SK-N-SH (cell line): ENCODE measurements around the gene SPRY1. TPM values are rescaled to one million over a fixed set of nuclear protein-coding genes. Genes with fewer than 3 reads are reported as not detected.

ENCODE experiments used
- CTCF ChIA-PET: fragments of 300-600, 350-600 bp; formaldehyde crosslinking; extraction: SDS; loops from one replicate; lab custom pipeline; 2021; lab: Yijun Ruan, JAX
- POLR2A ChIA-PET: fragments of 350-600 bp; sonication (Branson Sonifier 250); formaldehyde crosslinking; extraction: SDS; loops from one replicate; lab custom pipeline; 2020; ENCODE audit warnings: antibody characterized with exemption, inconsistent platforms; lab: Yijun Ruan, JAX
- DNase-seq: peaks from one replicate; pipeline ENCODE4 v3.0.0; 2012
- H2AFZ ChIP-seq: fragments of 200-600 bp; sonication (generic); 2 replicates; pipeline ENCODE4 v1.8.1; 2016; ENCODE audit warnings: antibody characterized with exemption, mild to moderate bottlenecking, low read depth
- H3F3A ChIP-seq: fragments of 200-600 bp; sonication (generic); replicated peaks from 2 replicates; pipeline ENCODE3; 2016; ENCODE audit warnings: antibody characterized with exemption, mild to moderate bottlenecking; ENCODE audit not compliant: insufficient read depth
- H3K27ac ChIP-seq, 2 experiments: fragments of 200-500 bp in 1 of 2; fragments of 200-600 bp in 1 of 2; sonication (Bioruptor generic) in 1 of 2; sonication (generic), shearing (Covaris generic) in 1 of 2; 2 replicates each; pipeline versions ENCODE4 v1.5.1 to v1.6.1; 2014 to 2016; ENCODE audit warnings: low read depth in 2 of 2, inconsistent platforms in 1 of 2, low read length in 1 of 2, mild to moderate bottlenecking in 1 of 2, mixed read lengths in 1 of 2
- H3K27me3 ChIP-seq: fragments of 200-600 bp; sonication (generic), shearing (Covaris generic); 2 replicates; pipeline ENCODE4 v1.6.1; 2016; ENCODE audit warnings: mixed run types; ENCODE audit not compliant: insufficient read depth
- H3K36me3 ChIP-seq, 2 experiments: fragments of 200-500 bp in 1 of 2; fragments of 200-600 bp in 1 of 2; sonication (Bioruptor generic) in 1 of 2; sonication (generic) in 1 of 2; replicated peaks in 1 of 2; 2 replicates each; pipeline versions ENCODE3 to v1.5.1; 2014 to 2016; ENCODE audit warnings: low read length in 1 of 2, mild to moderate bottlenecking in 1 of 2; ENCODE audit not compliant: insufficient read depth in 2 of 2, control insufficient read depth in 1 of 2
- H3K4me1 ChIP-seq, 2 experiments: fragments of 200-500 bp in 1 of 2; fragments of 200-600 bp in 1 of 2; sonication (Bioruptor generic) in 1 of 2; sonication (generic), shearing (Covaris generic) in 1 of 2; 2 replicates each; pipeline versions ENCODE4 v1.5.1 to v1.6.1; 2014 to 2016; ENCODE audit warnings: low read depth in 1 of 2, low read length in 1 of 2, mixed run types in 1 of 2; ENCODE audit not compliant: insufficient read depth in 2 of 2, control insufficient read depth in 1 of 2
- H3K4me2 ChIP-seq: fragments of 200-600 bp; sonication (generic), shearing (Covaris generic); 2 replicates; pipeline ENCODE4 v1.6.1; 2017; ENCODE audit warnings: mixed run types
- H3K4me3 ChIP-seq, 2 experiments: fragments of 200-500 bp in 1 of 2; fragments of 200-600 bp in 1 of 2; sonication (Bioruptor generic) in 1 of 2; sonication (generic), shearing (Covaris generic) in 1 of 2; 2 replicates each; pipeline versions ENCODE4 v1.5.1 to v1.8.1; 2014 to 2016; ENCODE audit warnings: low read depth in 2 of 2, inconsistent platforms in 1 of 2, low read length in 1 of 2, mild to moderate bottlenecking in 1 of 2, mixed read lengths in 1 of 2, moderate library complexity in 1 of 2
- H3K79me2 ChIP-seq: fragments of 200-600 bp; sonication (generic); 2 replicates; pipeline ENCODE4 v1.8.1; 2017; ENCODE audit warnings: mild to moderate bottlenecking; ENCODE audit not compliant: insufficient read depth
- H3K9ac ChIP-seq: fragments of 200-600 bp; sonication (generic); 2 replicates; pipeline ENCODE4 v1.6.1; 2017; ENCODE audit warnings: mixed run types
- H3K9me2 ChIP-seq: fragments of 200-600 bp; sonication (generic); 2 replicates; pipeline ENCODE4 v1.6.1; 2017; ENCODE audit warnings: mixed run types
- H3K9me3 ChIP-seq: fragments of 200-600 bp; sonication (generic); 2 replicates; pipeline ENCODE4 v1.6.1; 2017; ENCODE audit warnings: mixed run types, mild to moderate bottlenecking, moderate library complexity
- H4K20me1 ChIP-seq: fragments of 200-600 bp; sonication (generic); 2 replicates; pipeline ENCODE4 v1.6.1; 2017; ENCODE audit warnings: mild to moderate bottlenecking, mixed run types; ENCODE audit not compliant: insufficient read depth
- CTCF ChIP-seq: fragments of 200-600 bp; sonication (generic); IDR thresholded peaks from 2 replicates; pipeline ENCODE4 v1.6.1; 2017; ENCODE audit warnings: antibody characterized with exemption, mild to moderate bottlenecking, moderate library complexity
- ELF1 ChIP-seq: IDR thresholded peaks from 2 replicates; pipeline ENCODE4 v1.4.0; 2012
- EP300 ChIP-seq, 2 experiments: IDR thresholded peaks; 2 replicates each; pipeline versions ENCODE4 v1.4.0 to v1.6.1; 2012; ENCODE audit warnings: borderline replicate concordance in 1 of 2, low read depth in 1 of 2, low read length in 1 of 2
- FOXM1 ChIP-seq: IDR thresholded peaks from 2 replicates; pipeline ENCODE4 v1.4.0; 2012; ENCODE audit warnings: low read depth, mild to moderate bottlenecking
- GABPA ChIP-seq: IDR thresholded peaks from 2 replicates; pipeline ENCODE4 v1.4.0; 2012; ENCODE audit warnings: low read depth, mild to moderate bottlenecking
- IRF3 ChIP-seq: fragments of 150-350 bp; IDR thresholded peaks from 2 replicates; pipeline ENCODE4 v1.6.1; 2016; ENCODE audit warnings: mild to moderate bottlenecking, low read depth, low read length
- JUND ChIP-seq: IDR thresholded peaks from 2 replicates; pipeline ENCODE4 v1.4.0; 2012
- MAX ChIP-seq: IDR thresholded peaks from 2 replicates; pipeline ENCODE4 v1.4.0; 2012; ENCODE audit warnings: low read depth
- PBX3 ChIP-seq: IDR thresholded peaks from 2 replicates; pipeline ENCODE4; 2012
- POLR2AphosphoS5 ChIP-seq: IDR thresholded peaks from 2 replicates; pipeline ENCODE4 v1.6.1; 2012; ENCODE audit warnings: low read depth, low read length
- RCOR1 ChIP-seq: fragments of 150-350 bp; IDR thresholded peaks from 2 replicates; pipeline ENCODE4 v1.6.1; 2017; ENCODE audit warnings: antibody characterized with exemption, low read length
- REST ChIP-seq: IDR thresholded peaks from 2 replicates; pipeline ENCODE4 v1.6.1; 2012; ENCODE audit warnings: mild to moderate bottlenecking, low read depth, low read length, moderate library complexity
- RFX5 ChIP-seq: IDR thresholded peaks from 2 replicates; pipeline ENCODE4 v1.6.1; 2012; ENCODE audit warnings: mild to moderate bottlenecking, improper control_type of control experiment, low read length
- SIN3A ChIP-seq: IDR thresholded peaks from 2 replicates; pipeline ENCODE4 v1.6.1; 2012; ENCODE audit warnings: low read depth, mild to moderate bottlenecking, low read length, moderate library complexity, borderline replicate concordance
- SMC3 ChIP-seq: IDR thresholded peaks from 2 replicates; pipeline ENCODE4 v1.6.1; 2012; ENCODE audit warnings: low read depth, low read length, improper control_type of control experiment
- WGBS: methylation state at CpG from one replicate; pipeline ENCODE4 v1.1.6; 2017; ENCODE audit warnings: low lambda C conversion rate; 5-methylcytosine and 5-hydroxymethylcytosine counted together
- polyA plus RNA-seq, 3 experiments: library from polyadenylated mRNA; depleted of rRNA; stranded (reverse); fragments of >200 nt; gene quantifications; 2 replicates each; pipeline ENCODE4 v1.2.3, GENCODE V29; 2012

Gene SPRY1
- polyA plus RNA-seq, 1 of the 3 experiments (the other 2 are of a cell fraction), result 12.4 TPM

GRCh38 chr4:123378794-123379193 is 17.8 kb upstream of the SPRY1 start (continued):
- TF ChIP-seq REST, result no peak
- TF ChIP-seq POLR2AphosphoS5, result no peak
- TF ChIP-seq RCOR1, result no peak
- no peak for TF ChIP-seq ELF1
- TF ChIP-seq RFX5, result no peak
- TF ChIP-seq IRF3, result no peak
- no peak for TF ChIP-seq FOXM1
- TF ChIP-seq, all 33 proteins: peak for 0

- H3K9me3 ChIP-seq, result no peaks in the 10 kb centered on the region; the same call in 1 of the 2 replicates
- peak overlapping the region; percentile 24; the same call in 1 of the 2 replicates for H2AFZ ChIP-seq
Observed at GRCh38 chr4:123379392-123379791, 17.2 kb upstream of the SPRY1 start.

More at GRCh38 chr4:123379392-123379791, 17.2 kb upstream of the SPRY1 start:
- Histone ChIP-seq H3K4me1 (no peaks in the 10 kb centered on the region), H3F3A (no peaks in the 10 kb centered on the region), H3K36me3 (no peaks in the 10 kb centered on the region), H3K27me3 (no peaks in the 10 kb centered on the region), H3K9ac (no peak overlapping the region), H3K27ac (no peak overlapping the region), H3K9me2 (no peaks in the 10 kb centered on the region), H3K4me2 (no peak overlapping the region), H3K4me3 (no peak overlapping the region), H3K79me2 (no peaks in the 10 kb centered on the region), H4K20me1 (no peaks in the 10 kb centered on the region)
- no peak for DNase-seq
- TF ChIP-seq POLR2AphosphoS5, result no peak
- TF ChIP-seq GABPA, result no peak
- TF ChIP-seq MAX, result no peak
- TF ChIP-seq JUND, result no peak
- TF ChIP-seq EP300 (IDR thresholded peaks at IDR 0.05; ENCODE audit: borderline replicate concordance in 1 of 2, low read depth in 1 of 2, low read length in 1 of 2), result no peak
- no peak for TF ChIP-seq SIN3A
- TF ChIP-seq SMC3, result no peak
- no peak for TF ChIP-seq RCOR1
- no peak for TF ChIP-seq PBX3
- TF ChIP-seq CTCF, result no peak
- no peak for TF ChIP-seq RFX5
- ChIA-PET POLR2A (no interaction called here), CTCF (interaction anchor here (0.8 kb wide), 1 partner anchor 18 kb away, joined by 3 read pairs; the partner anchor contains the start of gene SPRY1)
- WGBS, result 76% methylated on average over 1 of the region's 1 CpG
